Stimulated activated CD4-positive, alpha-beta T cell treated with anti-CD3 and anti-CD28 coated beads, TNF-alpha, amount 100 ng/mL, for 4 hours (primary cell): ENCODE measurements around the gene TMEM201.
A peak's percentile ranks its signal among the peaks of the same experiment; 100 is the strongest.
"Not testable (repeated sequence)": the region's sequence is repeated elsewhere in the genome, so short reads cannot be mapped to it uniquely, and the experiment has no call there.

Experiments used
- DNase-seq, 3 experiments: peaks; one replicate each; pipeline ENCODE4 v3.0.0-alpha.2; 2020; ENCODE audit warnings: low read depth in 3 of 3

TMEM201 gene

GRCh38 chr1:9621032-9621431 is 32.3 kb downstream of the TMEM201 start:
- no peak for DNase-seq

DNA sequence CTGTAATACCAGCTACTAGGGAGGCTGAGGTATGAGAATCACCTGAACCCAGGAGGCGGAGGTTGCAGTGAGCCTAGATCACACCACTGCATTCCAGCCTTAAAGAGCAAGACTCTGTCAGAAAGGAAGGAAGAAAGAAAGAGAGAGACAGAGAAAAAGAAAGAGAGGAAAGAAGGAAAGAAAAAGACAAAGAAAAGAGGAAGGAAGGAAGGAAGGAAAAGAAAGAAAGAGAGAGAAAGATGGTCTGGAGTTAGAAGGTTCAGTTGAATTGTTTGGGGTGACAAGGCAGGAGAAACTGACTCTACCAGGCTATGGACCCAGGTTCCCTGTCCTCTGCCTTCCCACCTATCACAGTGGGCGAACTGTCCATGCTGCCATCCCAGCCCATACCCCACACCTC is 35.4 kb downstream of the TMEM201 start:
- DNase-seq: no peak

- not testable (repeated sequence) for DNase-seq
Observed at GRCh38 chr1:9625030-9625429, 36.3 kb downstream of the TMEM201 start.

DNA sequence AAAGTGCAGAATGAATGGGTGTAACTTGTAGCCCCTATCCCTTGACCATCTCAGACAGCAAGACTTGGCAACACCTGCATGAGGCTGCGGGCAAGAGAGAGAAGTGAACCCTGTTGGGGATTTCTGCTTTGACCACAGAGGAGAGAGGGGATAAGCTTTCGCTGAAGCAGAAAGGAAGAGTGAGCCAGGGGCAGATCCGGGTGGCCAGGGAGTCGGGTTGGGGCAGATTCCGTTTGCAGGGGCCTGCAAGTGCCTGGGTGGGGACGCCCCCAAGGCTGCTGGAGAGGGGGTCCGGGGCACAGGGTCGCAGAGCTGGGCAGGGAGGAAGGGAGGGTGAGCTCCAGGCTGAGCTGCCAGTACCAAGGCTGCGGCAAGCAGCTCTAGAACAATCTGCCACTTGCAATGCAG is 37.5 kb downstream of the TMEM201 start:
- no peak for DNase-seq

DNA sequence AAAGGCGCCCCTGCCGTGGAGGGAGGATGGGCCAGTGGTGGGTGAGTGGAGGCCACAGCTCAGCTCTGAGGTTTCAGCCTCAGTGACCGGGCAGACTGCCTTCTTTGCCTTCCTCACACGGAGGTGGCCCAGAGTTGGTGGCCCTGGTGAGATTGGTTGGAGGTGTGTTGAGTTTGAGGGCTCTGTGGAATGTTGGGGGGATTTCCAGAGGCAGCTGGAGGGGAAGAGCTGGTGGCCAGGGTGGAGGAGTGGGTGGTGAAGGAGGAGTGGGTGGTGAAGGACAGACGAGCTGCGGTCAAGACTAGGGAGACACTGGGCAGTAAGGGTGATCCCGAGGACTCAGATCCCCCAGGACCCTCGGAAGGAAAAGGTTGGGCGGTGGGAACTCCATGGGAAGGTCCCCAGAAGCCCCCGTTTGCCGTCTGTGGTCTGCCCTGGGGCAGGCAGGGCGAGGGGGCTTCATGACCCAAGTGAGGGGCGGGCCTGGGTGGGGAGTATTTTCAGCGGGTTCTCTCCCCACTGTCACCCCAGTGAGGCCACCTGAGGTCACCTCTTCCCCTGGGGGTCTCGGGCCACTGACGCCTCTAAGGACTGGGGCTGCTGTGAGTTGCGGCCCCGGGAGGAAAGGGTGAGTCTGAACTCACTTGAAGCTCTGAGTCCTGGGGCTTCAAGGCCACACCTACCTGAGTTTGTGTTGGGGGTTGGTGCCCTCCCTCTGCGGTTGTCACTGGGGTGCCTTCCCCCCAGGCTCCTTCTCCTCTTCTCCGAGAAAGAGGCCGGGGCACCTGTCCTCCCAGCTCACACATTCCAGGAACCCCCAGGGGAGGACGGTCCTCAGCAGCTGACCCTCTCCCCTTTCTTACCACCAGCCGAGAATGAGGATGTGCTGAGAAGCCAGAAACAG is 40.1 kb downstream of the TMEM201 start:
- peak in 2 of 3 experiments; percentile 33 to 47 for DNase-seq

- DNase-seq: peak in 2 of 3 experiments; percentile 47 to 53
Observed at GRCh38 chr1:9629445-9630201, 40.9 kb downstream of the TMEM201 start.

- no peak for DNase-seq
Observed at GRCh38 chr1:9630331-9631111, 41.8 kb downstream of the TMEM201 start.

DNA sequence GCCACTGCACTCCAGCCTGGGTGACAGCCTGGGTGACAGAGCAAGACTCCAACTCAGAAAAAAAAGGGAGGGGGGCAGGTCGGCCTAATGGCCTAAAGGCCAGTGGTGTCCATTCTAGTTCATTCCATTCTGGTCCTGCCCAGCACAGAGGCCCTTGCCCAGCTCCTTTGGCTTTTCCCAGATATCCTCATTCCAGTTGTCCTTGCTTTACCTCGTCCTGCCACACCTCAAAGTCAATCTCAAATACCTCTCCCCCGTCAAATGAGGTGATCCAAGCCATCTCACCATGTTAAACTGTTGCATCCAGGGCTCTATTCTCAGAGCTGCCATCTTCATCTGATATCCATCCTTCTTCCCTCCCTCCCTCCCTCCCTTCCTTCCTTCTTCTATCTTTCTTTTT is 42.9 kb downstream of the TMEM201 start:
- no peak for DNase-seq

- DNase-seq: no peak
Observed at GRCh38 chr1:9633493-9633892, 44.8 kb downstream of the TMEM201 start.

DNA sequence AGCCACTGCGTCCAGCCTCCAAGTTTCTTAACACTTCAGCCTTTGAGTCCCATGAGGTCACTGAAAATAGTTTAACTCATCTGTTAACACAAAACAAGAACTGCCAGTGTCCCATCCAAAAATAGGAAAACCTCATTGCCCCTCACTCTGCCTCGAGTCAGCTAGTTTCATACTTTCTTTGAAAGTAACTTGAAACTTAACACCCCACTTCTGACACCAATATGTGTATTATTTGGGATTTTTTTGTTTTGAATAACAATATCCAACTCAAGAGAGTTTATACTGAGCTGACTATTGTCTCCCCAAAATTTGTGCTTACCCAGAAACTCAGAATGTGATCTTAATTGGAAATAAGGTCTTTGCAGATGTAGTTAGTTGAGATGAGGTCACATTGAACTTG is 45.9 kb downstream of the TMEM201 start:
- no peak for DNase-seq

DNA sequence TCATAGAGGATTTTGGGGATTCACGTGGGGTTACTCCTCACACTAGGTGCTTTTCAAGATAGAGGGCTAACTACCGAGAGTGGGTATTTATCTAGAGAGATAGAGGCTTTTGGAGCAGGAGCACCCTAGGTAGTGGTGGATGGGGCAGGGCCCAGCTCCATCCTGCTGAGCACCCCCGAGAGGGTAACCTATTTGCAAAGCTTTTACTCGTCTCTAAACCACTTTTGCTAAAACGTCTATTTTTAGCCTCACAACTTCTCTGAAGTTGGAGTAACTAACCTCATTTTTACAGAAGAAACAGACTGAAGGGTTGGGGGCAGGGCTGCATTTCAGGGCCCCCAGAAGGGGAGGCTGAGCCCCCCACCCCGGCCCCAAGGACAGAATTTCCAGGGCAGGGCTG is 50.5 kb downstream of the TMEM201 start:
- DNase-seq: no peak

GRCh38 chr1:9643351-9644256 is 54.9 kb downstream of the TMEM201 start:
- DNase-seq: no peak

- no peak for DNase-seq
Observed at GRCh38 chr1:9646037-9646436, 57.3 kb downstream of the TMEM201 start.

GRCh38 chr1:9648171-9648570 is 59.5 kb downstream of the TMEM201 start:
- no peak for DNase-seq

DNA sequence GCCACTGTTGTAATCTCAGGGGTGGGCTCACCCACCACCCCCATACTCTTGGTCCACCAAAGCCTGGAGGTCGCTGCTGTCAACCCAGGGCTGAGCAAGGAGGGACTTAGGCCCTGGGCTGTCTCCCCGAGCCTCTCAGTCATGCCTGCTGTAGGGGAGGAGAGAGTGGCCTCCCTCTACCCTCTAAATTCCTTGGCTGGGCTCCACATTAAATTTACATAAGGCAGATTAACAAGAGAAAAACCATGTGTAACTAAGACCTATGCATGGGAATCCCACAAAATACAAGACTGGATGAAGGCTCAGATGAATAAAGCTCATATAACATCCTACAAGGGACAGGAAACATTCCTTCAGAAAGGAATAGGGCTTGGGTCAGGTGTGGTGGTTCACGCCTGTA is 61.1 kb downstream of the TMEM201 start:
- no peak for DNase-seq

- no peak for DNase-seq
Observed at GRCh38 chr1:9651220-9651564, 62.5 kb downstream of the TMEM201 start.

- peak in 1 of 3 experiments; percentile 37 for DNase-seq
Observed at GRCh38 chr1:9651565-9652378, 63.1 kb downstream of the TMEM201 start, which contains the start of gene PIK3CD. Gene PIK3CD (plus strand): TSS chr1:9651731. CDS start chr1:9710456, 58,725 bp downstream.

DNA sequence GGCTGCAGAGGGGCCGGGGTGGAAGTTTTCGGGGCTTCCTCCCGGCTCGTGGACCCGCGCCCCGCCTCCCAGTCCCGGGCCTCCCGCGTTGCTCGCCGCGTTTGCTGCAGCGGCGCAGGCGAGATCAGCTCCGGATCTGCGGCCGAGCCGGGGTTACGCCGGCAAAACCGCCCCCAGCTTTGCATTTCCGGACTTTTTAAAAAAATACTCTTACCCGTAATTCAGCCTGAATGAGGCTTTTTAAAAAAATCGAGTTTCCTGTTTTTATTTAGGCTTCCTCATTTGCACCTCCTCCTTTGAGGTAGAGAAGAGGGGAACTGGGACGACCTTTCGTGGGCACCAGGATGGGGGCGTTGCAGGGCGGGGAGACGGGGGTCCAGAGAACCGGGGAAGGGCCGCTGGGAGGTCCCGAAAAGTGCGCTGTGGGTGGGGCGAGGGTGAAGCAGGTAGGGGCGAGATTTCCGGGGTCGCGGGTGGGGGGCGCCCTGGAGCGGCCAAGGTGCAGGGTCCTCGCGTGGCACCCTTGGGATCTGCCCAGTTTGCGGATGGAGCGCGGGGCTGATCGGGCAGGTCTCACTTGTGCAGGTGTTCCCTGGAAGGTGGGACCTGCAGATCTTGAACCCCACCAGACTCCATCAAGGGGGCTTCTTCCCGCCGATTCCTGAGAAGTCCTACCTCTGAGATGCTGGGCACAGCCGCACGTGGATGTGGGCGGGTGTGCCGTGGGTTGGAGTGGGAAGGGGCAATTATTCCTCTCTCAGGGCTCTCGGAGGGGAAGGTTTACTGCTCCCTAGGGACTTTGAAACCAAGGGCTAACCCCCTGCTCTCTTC is 63.9 kb downstream of the TMEM201 start:
- DNase-seq: peak in 2 of 3 experiments; percentile 40 to 44

GRCh38 chr1:9653210-9653490 is 64.4 kb downstream of the TMEM201 start:
- no peak for DNase-seq
